ENCODE measurements around the gene THBS3.

DNA sequence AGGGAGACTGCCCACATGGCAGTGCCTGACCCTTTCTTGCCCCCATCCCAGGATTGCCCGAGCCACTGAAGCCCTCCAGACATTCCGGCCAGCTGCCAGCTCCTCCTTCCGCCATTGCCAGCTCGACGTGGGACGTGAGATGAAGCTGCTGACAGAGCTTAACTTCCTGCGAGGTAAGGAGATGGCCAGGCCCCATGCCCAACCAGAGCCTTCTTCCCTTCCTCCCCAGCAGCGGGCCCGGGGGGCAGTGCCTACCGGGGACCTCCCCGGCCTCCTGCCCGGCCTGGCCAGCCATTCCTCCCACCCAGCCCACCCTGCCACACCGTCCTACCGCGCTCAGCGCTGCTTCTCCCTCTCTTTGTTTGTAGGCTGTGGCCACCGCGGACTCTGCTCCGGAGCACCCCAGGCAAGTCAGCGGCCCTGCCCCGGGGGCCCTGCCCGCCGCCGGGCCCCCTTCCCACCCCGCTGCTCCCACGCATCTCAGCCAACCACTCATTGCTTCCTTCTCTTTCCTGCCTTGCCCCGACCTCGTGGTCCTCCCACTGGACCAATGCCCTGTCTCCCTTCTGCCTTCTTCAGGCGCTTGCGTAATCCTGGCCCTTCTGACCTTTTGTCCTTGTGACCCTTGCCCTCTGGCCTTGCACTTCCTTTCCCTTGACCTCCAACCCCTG, 29.1 kb downstream of the THBS3 start:
- TF ChIP-seq, protein P1, sequence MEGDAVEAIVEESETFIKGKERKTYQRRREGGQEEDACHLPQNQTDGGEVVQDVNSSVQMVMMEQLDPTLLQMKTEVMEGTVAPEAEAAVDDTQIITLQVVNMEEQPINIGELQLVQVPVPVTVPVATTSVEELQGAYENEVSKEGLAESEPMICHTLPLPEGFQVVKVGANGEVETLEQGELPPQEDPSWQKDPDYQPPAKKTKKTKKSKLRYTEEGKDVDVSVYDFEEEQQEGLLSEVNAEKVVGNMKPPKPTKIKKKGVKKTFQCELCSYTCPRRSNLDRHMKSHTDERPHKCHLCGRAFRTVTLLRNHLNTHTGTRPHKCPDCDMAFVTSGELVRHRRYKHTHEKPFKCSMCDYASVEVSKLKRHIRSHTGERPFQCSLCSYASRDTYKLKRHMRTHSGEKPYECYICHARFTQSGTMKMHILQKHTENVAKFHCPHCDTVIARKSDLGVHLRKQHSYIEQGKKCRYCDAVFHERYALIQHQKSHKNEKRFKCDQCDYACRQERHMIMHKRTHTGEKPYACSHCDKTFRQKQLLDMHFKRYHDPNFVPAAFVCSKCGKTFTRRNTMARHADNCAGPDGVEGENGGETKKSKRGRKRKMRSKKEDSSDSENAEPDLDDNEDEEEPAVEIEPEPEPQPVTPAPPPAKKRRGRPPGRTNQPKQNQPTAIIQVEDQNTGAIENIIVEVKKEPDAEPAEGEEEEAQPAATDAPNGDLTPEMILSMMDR (optimal IDR thresholded peaks at IDR 0.05 in 1 of 3, IDR thresholded peaks at IDR 0.05 in 1 of 3, conservative IDR thresholded peaks at IDR 0.05 in 1 of 3; ENCODE audit: extremely low read depth in 1 of 3, insufficient read depth in 2 of 3, low read length in 3 of 3): no peak
- no peak for TF ChIP-seq EZH2 (IDR thresholded peaks at IDR 0.05; ENCODE audit: low read length)
